SH-SY5Y (cell line): ENCODE data around the gene CYBRD1.

Source experiments
- GATA2 ChIP-seq: IDR thresholded peaks from 2 replicates; pipeline ENCODE4 v1.6.1; 2011; ENCODE audit warnings: mild to moderate bottlenecking, low read depth, low read length
- GATA3 ChIP-seq: IDR thresholded peaks from 2 replicates; pipeline ENCODE4 v1.6.1; 2011; ENCODE audit warnings: low read depth, mild to moderate bottlenecking, low read length, moderate library complexity

GRCh38 chr2:171575606-171576005, 53.3 kb downstream of the CYBRD1 start:
- TF ChIP-seq GATA2 (no peak), GATA3 (no peak)
